Adrenal gland (tissue), 5 donors: ENCODE measurements around the gene ID2.

ENCODE experiments used
- POLR2A ChIP-seq, 2 donors: fragments of 450-650 bp; IDR thresholded peaks; one replicate each; pipeline ENCODE4 v1.6.1; 2017; ENCODE audit warnings: antibody characterized with exemption in 2 of 2, mild to moderate bottlenecking in 2 of 2, moderate library complexity in 1 of 2
- TF ChIP-seq, protein P1 (sequence below), 6 experiments: fragments of 450-650 bp in 4 of 6; fragments of 200-600 bp in 2 of 6; sonication (generic) in 1 of 6; IDR thresholded peaks; 1 replicate in 5 of 6; 2 replicates in 1 of 6; pipeline versions ENCODE4 v1.5.1 to v1.8.0; 2016 to 2021; ENCODE audit warnings: antibody characterized with exemption in 6 of 6, mild to moderate bottlenecking in 2 of 6, moderate library complexity in 1 of 6
- donor health status: DM: no; HTN: no; CAD: no.

DNA sequence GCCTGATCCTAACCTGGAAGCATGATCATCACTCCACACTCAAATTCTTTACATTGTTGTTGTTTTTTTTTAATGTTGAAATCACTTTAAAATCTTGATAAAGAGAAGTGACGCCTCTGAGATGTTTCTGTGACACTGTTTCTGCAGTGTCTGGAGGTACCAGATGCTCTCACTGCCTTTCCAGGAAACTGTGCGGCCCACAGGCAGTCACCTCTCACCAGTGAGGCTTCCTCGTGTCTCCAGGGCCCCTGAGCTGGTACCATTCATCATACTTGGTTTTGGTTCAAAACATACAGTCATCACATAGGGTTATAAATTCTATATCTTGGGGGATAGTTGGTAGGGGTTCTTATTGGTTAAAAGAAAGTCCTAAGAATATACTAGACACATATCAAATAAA, 10.1 kb upstream of the ID2 start:
- TF ChIP-seq, protein P1, sequence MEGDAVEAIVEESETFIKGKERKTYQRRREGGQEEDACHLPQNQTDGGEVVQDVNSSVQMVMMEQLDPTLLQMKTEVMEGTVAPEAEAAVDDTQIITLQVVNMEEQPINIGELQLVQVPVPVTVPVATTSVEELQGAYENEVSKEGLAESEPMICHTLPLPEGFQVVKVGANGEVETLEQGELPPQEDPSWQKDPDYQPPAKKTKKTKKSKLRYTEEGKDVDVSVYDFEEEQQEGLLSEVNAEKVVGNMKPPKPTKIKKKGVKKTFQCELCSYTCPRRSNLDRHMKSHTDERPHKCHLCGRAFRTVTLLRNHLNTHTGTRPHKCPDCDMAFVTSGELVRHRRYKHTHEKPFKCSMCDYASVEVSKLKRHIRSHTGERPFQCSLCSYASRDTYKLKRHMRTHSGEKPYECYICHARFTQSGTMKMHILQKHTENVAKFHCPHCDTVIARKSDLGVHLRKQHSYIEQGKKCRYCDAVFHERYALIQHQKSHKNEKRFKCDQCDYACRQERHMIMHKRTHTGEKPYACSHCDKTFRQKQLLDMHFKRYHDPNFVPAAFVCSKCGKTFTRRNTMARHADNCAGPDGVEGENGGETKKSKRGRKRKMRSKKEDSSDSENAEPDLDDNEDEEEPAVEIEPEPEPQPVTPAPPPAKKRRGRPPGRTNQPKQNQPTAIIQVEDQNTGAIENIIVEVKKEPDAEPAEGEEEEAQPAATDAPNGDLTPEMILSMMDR (IDR thresholded peaks at IDR 0.05), result no peak
- no peak for TF ChIP-seq POLR2A (IDR thresholded peaks at IDR 0.05)
